DND-41 (cell line): Measurements from ENCODE around the gene GREM2.

Source experiments
- EZH2 ChIP-seq: IDR thresholded peaks from 3 replicates; pipeline ENCODE4 v1.6.1; 2012; ENCODE audit warnings: borderline replicate concordance, low read depth, mild to moderate bottlenecking, moderate library complexity, low read length, inconsistent platforms; ENCODE audit not compliant: severe bottlenecking
- TF ChIP-seq, protein P1 (sequence below): IDR thresholded peaks from 2 replicates; pipeline ENCODE4 v1.5.1; 2012; ENCODE audit warnings: borderline replicate concordance, low read length, moderate library complexity, mild to moderate bottlenecking; ENCODE audit not compliant: poor library complexity, severe bottlenecking; ENCODE audit errors: extremely low read depth

DNA sequence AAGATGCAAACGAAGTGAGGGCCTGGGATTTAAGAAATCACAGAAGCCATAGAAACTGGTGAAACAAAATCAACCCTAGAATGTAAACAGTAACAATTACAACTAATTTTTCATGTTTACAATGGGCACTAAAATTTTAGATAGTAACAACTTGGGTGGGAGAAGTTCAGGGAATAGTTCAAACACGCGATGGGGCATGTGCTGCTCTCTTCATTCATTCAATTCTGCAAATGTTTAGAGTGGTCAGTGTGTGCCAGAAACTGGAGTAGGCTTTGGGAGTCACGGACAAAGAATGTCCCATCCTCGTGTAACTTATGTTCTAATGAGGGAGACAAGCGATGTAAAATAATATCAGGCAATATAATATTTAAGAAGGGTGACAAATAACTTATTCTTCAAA, 133.4 kb downstream of the GREM2 start:
- TF ChIP-seq, protein P1, sequence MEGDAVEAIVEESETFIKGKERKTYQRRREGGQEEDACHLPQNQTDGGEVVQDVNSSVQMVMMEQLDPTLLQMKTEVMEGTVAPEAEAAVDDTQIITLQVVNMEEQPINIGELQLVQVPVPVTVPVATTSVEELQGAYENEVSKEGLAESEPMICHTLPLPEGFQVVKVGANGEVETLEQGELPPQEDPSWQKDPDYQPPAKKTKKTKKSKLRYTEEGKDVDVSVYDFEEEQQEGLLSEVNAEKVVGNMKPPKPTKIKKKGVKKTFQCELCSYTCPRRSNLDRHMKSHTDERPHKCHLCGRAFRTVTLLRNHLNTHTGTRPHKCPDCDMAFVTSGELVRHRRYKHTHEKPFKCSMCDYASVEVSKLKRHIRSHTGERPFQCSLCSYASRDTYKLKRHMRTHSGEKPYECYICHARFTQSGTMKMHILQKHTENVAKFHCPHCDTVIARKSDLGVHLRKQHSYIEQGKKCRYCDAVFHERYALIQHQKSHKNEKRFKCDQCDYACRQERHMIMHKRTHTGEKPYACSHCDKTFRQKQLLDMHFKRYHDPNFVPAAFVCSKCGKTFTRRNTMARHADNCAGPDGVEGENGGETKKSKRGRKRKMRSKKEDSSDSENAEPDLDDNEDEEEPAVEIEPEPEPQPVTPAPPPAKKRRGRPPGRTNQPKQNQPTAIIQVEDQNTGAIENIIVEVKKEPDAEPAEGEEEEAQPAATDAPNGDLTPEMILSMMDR: no peak
- TF ChIP-seq EZH2: no peak
